Keratinocyte (primary cell): ENCODE data around the gene FCSK. TPM values are rescaled to one million over a fixed set of nuclear protein-coding genes. Genes with fewer than 3 reads are reported as not detected.
"Not testable (repeated sequence)": the region's sequence is repeated elsewhere in the genome, so short reads cannot be mapped to it uniquely, and the experiment has no call there.

ENCODE experiments used
- DNase-seq: peaks from one replicate; pipeline ENCODE4 v3.0.0-alpha.2; 2011; ENCODE audit warnings: low read depth, missing footprints, low spot score
- FAIRE-seq: peaks from 2 replicates; lab custom pipeline; 2011; peaks lifted over from hg19 to GRCh38; lab: Jason Lieb, UNC
- H2AFZ ChIP-seq: 2 replicates; pipeline ENCODE4 v1.6.0; 2012; ENCODE audit warnings: low read length, control low read depth, inconsistent platforms; ENCODE audit not compliant: control insufficient read depth
- H3K27ac ChIP-seq: 2 replicates; pipeline ENCODE4 v1.5.1; 2011; ENCODE audit warnings: low read length; ENCODE audit not compliant: control insufficient read depth, insufficient read depth
- H3K27me3 ChIP-seq: 3 replicates; pipeline ENCODE4 v1.6.0; 2011; ENCODE audit warnings: low read length; ENCODE audit not compliant: control insufficient read depth, insufficient read depth; ENCODE audit errors: extremely low read depth
- H3K36me3 ChIP-seq, 2 experiments: 2 replicates in 1 of 2; 3 replicates in 1 of 2; pipeline ENCODE4 v1.5.1; 2011; ENCODE audit warnings: low read length in 2 of 2, mild to moderate bottlenecking in 1 of 2; ENCODE audit not compliant: control insufficient read depth in 2 of 2, insufficient read depth in 2 of 2; ENCODE audit errors: extremely low read depth in 1 of 2
- H3K4me1 ChIP-seq: 3 replicates; pipeline ENCODE4 v1.5.1; 2011; ENCODE audit warnings: low read length; ENCODE audit not compliant: control insufficient read depth, insufficient read depth; ENCODE audit errors: extremely low read depth
- H3K4me2 ChIP-seq: 3 replicates; pipeline ENCODE4 v1.6.0; 2011; ENCODE audit warnings: low read depth, low read length; ENCODE audit not compliant: control insufficient read depth, insufficient read depth; ENCODE audit errors: extremely low read depth
- H3K4me3 ChIP-seq, 3 experiments: fragments of 200-600 bp in 1 of 3; sonication (generic) in 1 of 3; 2 replicates in 2 of 3; 3 replicates in 1 of 3; pipeline ENCODE4 v1.5.1; 2011 to 2016; ENCODE audit warnings: low read length in 3 of 3, mild to moderate bottlenecking in 3 of 3, control low read depth in 2 of 3, inconsistent platforms in 1 of 3, low read depth in 1 of 3, mixed read lengths in 1 of 3, mixed run types in 1 of 3, moderate library complexity in 1 of 3; ENCODE audit not compliant: control insufficient read depth in 2 of 3, insufficient read depth in 2 of 3; ENCODE audit errors: extremely low read depth in 1 of 3
- H3K79me2 ChIP-seq: 2 replicates; pipeline ENCODE4 v1.6.0; 2012; ENCODE audit warnings: low read length; ENCODE audit not compliant: control insufficient read depth, insufficient read depth
- H3K9ac ChIP-seq: 3 replicates; pipeline ENCODE4 v1.6.0; 2011; ENCODE audit warnings: low read length; ENCODE audit not compliant: control insufficient read depth, insufficient read depth; ENCODE audit errors: extremely low read depth
- H3K9me1 ChIP-seq: 3 replicates; pipeline ENCODE4 v1.6.0; 2011; ENCODE audit warnings: low read length; ENCODE audit not compliant: control insufficient read depth, insufficient read depth; ENCODE audit errors: extremely low read depth
- H3K9me3 ChIP-seq: 2 replicates; pipeline ENCODE4 v1.5.1; 2012; ENCODE audit warnings: low read depth, low read length; ENCODE audit not compliant: control insufficient read depth
- H4K20me1 ChIP-seq: 3 replicates; pipeline ENCODE4 v1.6.0; 2011; ENCODE audit warnings: low read length; ENCODE audit not compliant: control insufficient read depth, insufficient read depth; ENCODE audit errors: extremely low read depth
- EZH2 ChIP-seq: IDR thresholded peaks from one replicate; pipeline ENCODE4 v1.6.1; 2012; ENCODE audit warnings: inconsistent platforms, mild to moderate bottlenecking, low read length, moderate library complexity
- dilution Hi-C: fragments of 300-500 bp; cut with MboI; formaldehyde crosslinking; loops from one replicate; pipeline ENCODE4 v1.7.0; 2020; ENCODE audit warnings: low sequenced_read_pairs; ENCODE audit not compliant: extremely low pct_ligation_motif_present
- polyA plus RNA-seq, 5 experiments: library from polyadenylated mRNA; depleted of rRNA in 3 of 5; stranded (reverse) in 3 of 5; stranded (forward) in 1 of 5; unstranded in 1 of 5; fragments of >200 nt; gene quantifications; 1 replicate in 1 of 5; 2 replicates in 3 of 5; 3 replicates in 1 of 5; pipeline versions ENCODE4 v1.2.1 to v1.2.3, GENCODE V29; 2011 to 2012; ENCODE audit warnings: missing spikeins in 2 of 5, low read depth in 1 of 5, low replicate concordance in 1 of 5
- TF ChIP-seq, protein P1 (sequence below), 3 experiments: IDR thresholded peaks in 1 of 3; conservative IDR thresholded peaks in 1 of 3; optimal IDR thresholded peaks in 1 of 3; 2 replicates in 2 of 3; 3 replicates in 1 of 3; pipeline versions ENCODE3 to v1.5.1; 2011; ENCODE audit warnings: low read length in 3 of 3, mild to moderate bottlenecking in 3 of 3, moderate library complexity in 2 of 3, control low read depth in 1 of 3, inconsistent platforms in 1 of 3; ENCODE audit not compliant: insufficient read depth in 2 of 3; ENCODE audit errors: extremely low read depth in 1 of 3

The FCSK gene
- polyA plus RNA-seq, 1 donor (not counting 4 experiments of a cell fraction or from before 2014, with no cell fraction given): 6.5 TPM

- Histone ChIP-seq H3K27me3 (no peaks in the 10 kb centered on the region), H2AFZ (no peak overlapping the region), H3K36me3 (no peaks in the 10 kb centered on the region), H3K9me3 (no peaks in the 10 kb centered on the region), H3K9me1 (no peaks in the 10 kb centered on the region), H4K20me1 (no peaks in the 10 kb centered on the region), H3K9ac (no peak overlapping the region), H3K79me2 (no peaks in the 10 kb centered on the region), H3K27ac (no peak overlapping the region), H3K4me2 (no peak overlapping the region), H3K4me3 (no peak overlapping the region), H3K4me1 (no peaks in the 10 kb centered on the region)
- dilution Hi-C loops: no loop called here
- DNase-seq: no peak
- no peak for TF ChIP-seq EZH2
- TF ChIP-seq, protein P1, sequence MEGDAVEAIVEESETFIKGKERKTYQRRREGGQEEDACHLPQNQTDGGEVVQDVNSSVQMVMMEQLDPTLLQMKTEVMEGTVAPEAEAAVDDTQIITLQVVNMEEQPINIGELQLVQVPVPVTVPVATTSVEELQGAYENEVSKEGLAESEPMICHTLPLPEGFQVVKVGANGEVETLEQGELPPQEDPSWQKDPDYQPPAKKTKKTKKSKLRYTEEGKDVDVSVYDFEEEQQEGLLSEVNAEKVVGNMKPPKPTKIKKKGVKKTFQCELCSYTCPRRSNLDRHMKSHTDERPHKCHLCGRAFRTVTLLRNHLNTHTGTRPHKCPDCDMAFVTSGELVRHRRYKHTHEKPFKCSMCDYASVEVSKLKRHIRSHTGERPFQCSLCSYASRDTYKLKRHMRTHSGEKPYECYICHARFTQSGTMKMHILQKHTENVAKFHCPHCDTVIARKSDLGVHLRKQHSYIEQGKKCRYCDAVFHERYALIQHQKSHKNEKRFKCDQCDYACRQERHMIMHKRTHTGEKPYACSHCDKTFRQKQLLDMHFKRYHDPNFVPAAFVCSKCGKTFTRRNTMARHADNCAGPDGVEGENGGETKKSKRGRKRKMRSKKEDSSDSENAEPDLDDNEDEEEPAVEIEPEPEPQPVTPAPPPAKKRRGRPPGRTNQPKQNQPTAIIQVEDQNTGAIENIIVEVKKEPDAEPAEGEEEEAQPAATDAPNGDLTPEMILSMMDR (optimal IDR thresholded peaks at IDR 0.05 in 1 of 3, IDR thresholded peaks at IDR 0.05 in 1 of 3, conservative IDR thresholded peaks at IDR 0.05 in 1 of 3; ENCODE audit: extremely low read depth in 1 of 3, insufficient read depth in 2 of 3, low read length in 3 of 3): no peak
- no peak for FAIRE-seq
Observed at GRCh38 chr16:70412385-70412784, 42.0 kb upstream of the FCSK start.

DNA sequence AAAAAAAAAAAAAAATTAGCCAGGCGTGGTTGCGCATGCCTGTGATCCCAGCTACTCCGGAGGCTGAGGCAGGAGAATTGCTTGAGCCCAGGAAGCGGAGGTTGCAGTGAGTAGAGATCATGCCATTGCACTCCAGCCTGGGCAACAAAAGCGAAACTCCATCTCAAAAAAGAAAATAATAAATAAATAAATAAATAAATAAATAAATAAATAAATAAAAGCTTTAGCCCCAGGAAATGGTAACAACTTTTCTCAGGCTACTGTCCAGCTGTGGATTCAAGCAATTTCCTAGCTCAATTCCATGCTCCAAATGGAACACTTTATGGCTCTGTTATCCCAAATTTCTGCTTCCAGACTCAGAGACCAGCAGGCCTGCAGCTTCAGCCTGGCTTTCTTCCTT lies 40.8 kb upstream of the FCSK start:
- H2AFZ ChIP-seq, dilution Hi-C loops, H3K9me1 ChIP-seq, H3K79me2 ChIP-seq, H3K27me3 ChIP-seq, H3K9me3 ChIP-seq, H3K4me1 ChIP-seq, H3K36me3 ChIP-seq, H3K9ac ChIP-seq, H3K4me3 ChIP-seq, DNase-seq, H4K20me1 ChIP-seq, FAIRE-seq, H3K27ac ChIP-seq, H3K4me2 ChIP-seq: not testable (repeated sequence)
